ENCODE data around the gene FBN1.

GRCh38 chr15:48667701-48668100 lies 22.2 kb upstream of the FBN1 start:
- no peak for TF ChIP-seq CTCF (IDR thresholded peaks at IDR 0.05)
- TF ChIP-seq POLR2AphosphoS5 (IDR thresholded peaks at IDR 0.05): no peak
- TF ChIP-seq POLR2A (IDR thresholded peaks at IDR 0.05): no peak
